Breast epithelium (tissue), 3 donors: ENCODE measurements around the gene MAP7D3.

Experiments
- POLR2AphosphoS5 ChIP-seq, 3 donors: sonication (generic); formaldehyde crosslinking; IDR thresholded peaks; one replicate each; pipeline ENCODE4 v1.6.1; 2017; ENCODE audit warnings: antibody characterized with exemption in 3 of 3
- TF ChIP-seq, protein P1 (sequence below), 3 donors: fragments of 450-650 bp; IDR thresholded peaks; one replicate each; pipeline ENCODE4 v1.5.1; 2016 to 2017; ENCODE audit warnings: antibody characterized with exemption in 3 of 3, mild to moderate bottlenecking in 3 of 3, moderate library complexity in 3 of 3

DNA sequence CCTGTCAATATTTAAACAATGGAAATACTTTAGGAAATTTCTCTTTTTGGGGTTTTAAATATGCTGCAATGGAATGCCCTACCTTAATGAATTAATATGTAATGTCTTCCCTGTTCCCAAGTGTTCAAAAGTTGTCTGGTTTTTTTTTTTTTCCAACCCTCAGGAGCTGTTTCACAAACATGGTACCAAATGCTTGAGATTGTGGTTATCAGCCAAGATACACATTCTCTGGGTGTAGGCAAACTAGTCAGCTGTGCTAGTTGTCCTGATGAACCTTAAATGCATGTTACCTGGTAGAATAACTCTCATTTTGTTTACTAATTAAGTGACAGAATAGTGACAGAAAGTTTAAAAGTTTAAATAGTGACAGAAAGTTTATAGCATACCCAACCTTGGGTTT, 53.2 kb downstream of the MAP7D3 start:
- TF ChIP-seq, protein P1, sequence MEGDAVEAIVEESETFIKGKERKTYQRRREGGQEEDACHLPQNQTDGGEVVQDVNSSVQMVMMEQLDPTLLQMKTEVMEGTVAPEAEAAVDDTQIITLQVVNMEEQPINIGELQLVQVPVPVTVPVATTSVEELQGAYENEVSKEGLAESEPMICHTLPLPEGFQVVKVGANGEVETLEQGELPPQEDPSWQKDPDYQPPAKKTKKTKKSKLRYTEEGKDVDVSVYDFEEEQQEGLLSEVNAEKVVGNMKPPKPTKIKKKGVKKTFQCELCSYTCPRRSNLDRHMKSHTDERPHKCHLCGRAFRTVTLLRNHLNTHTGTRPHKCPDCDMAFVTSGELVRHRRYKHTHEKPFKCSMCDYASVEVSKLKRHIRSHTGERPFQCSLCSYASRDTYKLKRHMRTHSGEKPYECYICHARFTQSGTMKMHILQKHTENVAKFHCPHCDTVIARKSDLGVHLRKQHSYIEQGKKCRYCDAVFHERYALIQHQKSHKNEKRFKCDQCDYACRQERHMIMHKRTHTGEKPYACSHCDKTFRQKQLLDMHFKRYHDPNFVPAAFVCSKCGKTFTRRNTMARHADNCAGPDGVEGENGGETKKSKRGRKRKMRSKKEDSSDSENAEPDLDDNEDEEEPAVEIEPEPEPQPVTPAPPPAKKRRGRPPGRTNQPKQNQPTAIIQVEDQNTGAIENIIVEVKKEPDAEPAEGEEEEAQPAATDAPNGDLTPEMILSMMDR (IDR thresholded peaks at IDR 0.05): no peak
- no peak for TF ChIP-seq POLR2AphosphoS5 (IDR thresholded peaks at IDR 0.05)
